Endodermal cell (in vitro differentiated cells): Measurements from ENCODE around the gene SPATA32. TPM values are rescaled to one million over a fixed set of nuclear protein-coding genes. Genes with fewer than 3 reads are reported as not detected.

Source experiments
- DNase-seq: peaks from one replicate; pipeline ENCODE4 v3.0.0-alpha.2; 2017
- H3K27ac ChIP-seq: 2 replicates; pipeline ENCODE4 v1.5.1; 2013; ENCODE audit warnings: mild to moderate bottlenecking, low read depth, low read length, moderate library complexity
- H3K27me3 ChIP-seq: 2 replicates; pipeline ENCODE4 v1.6.1; 2013; ENCODE audit warnings: mild to moderate bottlenecking, low read length, moderate library complexity; ENCODE audit not compliant: insufficient read depth, control insufficient read depth, poor library complexity, severe bottlenecking
- H3K36me3 ChIP-seq: 2 replicates; pipeline ENCODE4 v1.7.0; 2013; ENCODE audit warnings: mild to moderate bottlenecking, low read length, moderate library complexity; ENCODE audit not compliant: control insufficient read depth, insufficient read depth
- H3K4me1 ChIP-seq: one replicate; pipeline ENCODE4 v1.7.0; 2013; ENCODE audit warnings: low read length; ENCODE audit not compliant: control insufficient read depth, insufficient read depth
- H3K4me3 ChIP-seq: 2 replicates; pipeline ENCODE4 v1.5.1; 2013; ENCODE audit warnings: mild to moderate bottlenecking, low read length, moderate library complexity
- H3K9ac ChIP-seq: 2 replicates; pipeline ENCODE4 v1.6.1; 2013; ENCODE audit warnings: mild to moderate bottlenecking, low read length, moderate library complexity; ENCODE audit not compliant: poor library complexity, severe bottlenecking; ENCODE audit errors: extremely low read depth
- H3K9me3 ChIP-seq: 2 replicates; pipeline ENCODE4 v1.6.1; 2013; ENCODE audit warnings: mild to moderate bottlenecking, low read length, moderate library complexity; ENCODE audit not compliant: control insufficient read depth
- H3K27ac Mint-ChIP-seq: 2 replicates; pipeline ENCODE4 v1.8.0; 2020; ENCODE audit warnings: mixed read lengths
- H3K27me3 Mint-ChIP-seq: 2 replicates; pipeline ENCODE4 v1.8.0; 2021; ENCODE audit warnings: mild to moderate bottlenecking, mixed read lengths; ENCODE audit not compliant: insufficient read depth
- H3K36me3 Mint-ChIP-seq: 2 replicates; pipeline ENCODE4 v1.8.0; 2020; ENCODE audit warnings: low read depth, mixed read lengths
- H3K4me1 Mint-ChIP-seq: 2 replicates; pipeline ENCODE4 v1.8.0; 2020; ENCODE audit warnings: mixed read lengths
- H3K4me3 Mint-ChIP-seq: 2 replicates; pipeline ENCODE4 v1.8.0; 2020; ENCODE audit warnings: mild to moderate bottlenecking, moderate library complexity, mixed read lengths
- H3K9me3 Mint-ChIP-seq: 2 replicates; pipeline ENCODE4 v1.8.0; 2020; ENCODE audit warnings: mild to moderate bottlenecking, mixed read lengths
- WGBS, 2 experiments: methylation state at CpG; one replicate each; pipeline versions ENCODE4 v1.1.5 to v1.1.7; 2013; ENCODE audit warnings: missing lambda C conversion rate in 2 of 2, mixed read lengths in 1 of 2; ENCODE audit not compliant: insufficient coverage in 1 of 2, insufficient read length in 1 of 2; 5-methylcytosine and 5-hydroxymethylcytosine counted together
- long read RNA-seq, 4 experiments: library from polyadenylated mRNA in 2 of 4; library from RNA in 1 of 4; library from capped mRNA in 1 of 4; stranded (forward) in 3 of 4; unstranded in 1 of 4; transcript quantifications; one replicate each; pipeline ENCODE4 v2.0.0, GENCODE V29; 2020 to 2021; ENCODE audit warnings: inconsistent platforms in 1 of 4
- polyA plus RNA-seq, 2 experiments: library from polyadenylated mRNA; stranded (reverse); fragments of 50-300 nt; gene quantifications; one replicate each; pipeline ENCODE4 v1.2.3, GENCODE V29; 2013
- total RNA-seq, 2 donors: library from RNA; stranded (reverse); fragmentation: NEBNext Ultra II Directional in 1 of 2; extraction: Animal tissue kit (Norgen Biotek cat#: 25700) in 1 of 2; gene quantifications; 2 replicates in 1 of 2; 3 replicates in 1 of 2; pipeline ENCODE4 v1.2.1, GENCODE V29; 2021
- TF ChIP-seq, protein P1 (sequence below): fragments of 200-600 bp; sonication (generic); conservative IDR thresholded peaks from 2 replicates; pipeline ENCODE4 v1.5.0; 2021; ENCODE audit warnings: antibody characterized with exemption, mild to moderate bottlenecking

Gene SPATA32, protein sequence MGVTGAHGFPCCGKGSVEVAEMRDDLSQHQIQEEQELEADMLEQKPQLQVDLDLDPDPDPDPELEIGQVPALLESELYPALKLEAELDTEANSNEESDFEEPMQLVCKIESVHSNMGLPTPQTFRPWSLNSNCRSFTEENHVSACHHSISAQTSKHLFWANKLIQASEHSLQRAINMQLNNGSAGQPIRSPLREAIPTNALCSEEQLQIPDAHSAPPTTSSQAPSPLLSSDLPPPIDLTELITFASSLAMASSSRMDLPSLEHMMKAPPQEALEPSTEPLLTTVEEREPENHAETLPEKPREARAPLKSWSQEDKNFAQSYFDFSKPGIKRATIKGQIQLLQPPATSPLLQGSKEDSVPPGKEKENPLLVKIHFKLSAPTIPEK
- total RNA-seq = under 1 TPM in 1 of 2 donors, not detected in 1; 0.18 TPM
- polyA plus RNA-seq (2013, experiment 1 of 2) = not detected
- polyA plus RNA-seq (2013, experiment 2 of 2) = not detected
- long read RNA-seq, experiment 1 = 0 reads
- long read RNA-seq, experiment 2 = 0 reads
- long read RNA-seq, experiment 3 = 0 reads
- long read RNA-seq, experiment 4 = 0 reads

DNA sequence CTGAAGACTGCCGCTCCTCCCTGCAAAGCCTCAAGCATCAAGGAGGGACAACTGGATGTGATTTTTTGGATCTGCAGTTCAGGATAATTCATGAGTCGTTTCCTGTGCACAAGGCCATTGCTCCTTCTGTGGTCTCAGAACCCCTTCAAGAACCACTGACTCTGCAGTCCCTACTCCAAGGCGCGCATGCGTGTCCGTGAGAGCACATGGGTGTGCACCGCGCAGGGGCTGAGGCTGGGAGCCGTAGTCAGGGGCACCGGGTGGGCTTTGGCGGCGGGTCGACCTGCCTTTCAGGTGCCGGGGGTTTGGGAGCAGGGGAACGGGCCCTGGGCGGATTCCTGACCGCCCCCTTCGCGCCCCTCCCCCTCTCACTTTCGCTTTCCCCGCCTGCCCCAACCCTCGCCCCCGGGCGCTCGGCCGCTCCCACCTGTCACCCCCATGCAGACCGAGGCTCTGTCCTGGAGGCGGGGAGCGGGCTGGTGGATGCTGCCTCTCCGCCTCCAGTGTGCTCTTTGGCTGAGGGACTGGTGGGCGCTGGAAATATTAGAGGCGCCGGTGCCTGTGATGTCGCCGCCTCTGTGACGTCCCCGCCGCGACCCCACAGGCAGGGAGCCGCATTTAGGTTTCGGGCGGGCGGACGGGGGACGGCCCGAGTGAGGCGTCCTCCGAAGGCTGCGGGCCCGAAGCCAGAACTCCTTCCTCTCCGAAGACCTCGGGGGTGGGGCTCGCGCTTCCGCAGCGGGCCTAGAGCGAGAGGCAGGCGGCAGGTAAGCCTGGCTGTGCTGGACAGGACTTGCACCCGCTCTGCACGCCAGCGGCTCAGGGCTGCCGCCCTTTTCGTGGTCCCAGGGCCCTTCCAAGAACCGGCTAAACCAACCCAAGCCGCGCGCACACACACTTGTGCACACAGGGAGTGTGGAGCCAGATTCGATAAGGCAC, at the start of gene SPATA32:
Gene SPATA32 (minus strand): TSS at position 518 of the 939 bp plus-strand sequence. CDS start 78 bp downstream, at position 440.
- Mint-ChIP-seq H3K27me3 (peaks cover 18% of the 10 kb centered on the region), H3K9me3 (no peaks in the 10 kb centered on the region), H3K4me3 (peak within 1 kb of the TSS; percentile 57), H3K27ac (no peak within 1 kb of the TSS), H3K36me3 (peaks cover 13% of the 10 kb centered on the region), H3K4me1 (peaks cover 10% of the 10 kb centered on the region)
- Histone ChIP-seq H3K4me3 (peak within 1 kb of the TSS; percentile 53), H3K27ac (no peak within 1 kb of the TSS), H3K36me3 (peaks cover 15% of the 10 kb centered on the region), H3K9me3 (no peaks in the 10 kb centered on the region), H3K4me1 (peaks cover 6% of the 10 kb centered on the region), H3K9ac (no peak within 1 kb of the TSS), H3K27me3 (peaks cover 8% of the 10 kb centered on the region)
- 17 to 39% methylated on average over 36 to 68 of the region's 68 CpGs for WGBS, 2 experiments
- peak; percentile 89 for DNase-seq
- TF ChIP-seq, protein P1, sequence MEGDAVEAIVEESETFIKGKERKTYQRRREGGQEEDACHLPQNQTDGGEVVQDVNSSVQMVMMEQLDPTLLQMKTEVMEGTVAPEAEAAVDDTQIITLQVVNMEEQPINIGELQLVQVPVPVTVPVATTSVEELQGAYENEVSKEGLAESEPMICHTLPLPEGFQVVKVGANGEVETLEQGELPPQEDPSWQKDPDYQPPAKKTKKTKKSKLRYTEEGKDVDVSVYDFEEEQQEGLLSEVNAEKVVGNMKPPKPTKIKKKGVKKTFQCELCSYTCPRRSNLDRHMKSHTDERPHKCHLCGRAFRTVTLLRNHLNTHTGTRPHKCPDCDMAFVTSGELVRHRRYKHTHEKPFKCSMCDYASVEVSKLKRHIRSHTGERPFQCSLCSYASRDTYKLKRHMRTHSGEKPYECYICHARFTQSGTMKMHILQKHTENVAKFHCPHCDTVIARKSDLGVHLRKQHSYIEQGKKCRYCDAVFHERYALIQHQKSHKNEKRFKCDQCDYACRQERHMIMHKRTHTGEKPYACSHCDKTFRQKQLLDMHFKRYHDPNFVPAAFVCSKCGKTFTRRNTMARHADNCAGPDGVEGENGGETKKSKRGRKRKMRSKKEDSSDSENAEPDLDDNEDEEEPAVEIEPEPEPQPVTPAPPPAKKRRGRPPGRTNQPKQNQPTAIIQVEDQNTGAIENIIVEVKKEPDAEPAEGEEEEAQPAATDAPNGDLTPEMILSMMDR = no peak

DNA sequence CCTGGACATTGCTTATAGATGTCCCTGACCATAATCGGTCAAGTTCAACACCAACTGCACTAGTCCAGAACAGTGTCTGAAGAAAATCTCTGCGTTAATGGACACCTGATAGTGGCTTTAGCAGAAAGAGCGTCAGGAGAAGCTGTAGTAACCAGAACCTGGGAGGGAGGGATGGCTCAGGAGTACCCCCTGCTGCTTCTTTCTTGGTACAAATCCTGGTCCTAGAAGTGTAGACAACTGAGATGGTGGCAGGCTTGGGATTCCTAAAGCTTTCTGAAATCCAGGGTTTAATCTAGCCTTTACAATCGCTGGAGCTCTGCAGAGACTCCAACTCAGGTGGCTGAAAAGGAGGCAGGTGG, 49.5 kb upstream of the SPATA32 start:
- Histone ChIP-seq H3K9ac (no peak overlapping the region), H3K9me3 (no peaks in the 10 kb centered on the region), H3K27me3 (no peaks in the 10 kb centered on the region), H3K27ac (no peak overlapping the region), H3K36me3 (no peaks in the 10 kb centered on the region), H3K4me3 (no peak overlapping the region), H3K4me1 (peaks cover 3% of the 10 kb centered on the region)
- H3K36me3 Mint-ChIP-seq = peaks cover 9% of the 10 kb centered on the region
- 91 to 96% methylated on average over 4 of the region's 4 CpGs for WGBS, 2 experiments
- H3K27ac Mint-ChIP-seq = no peak overlapping the region
- peak; percentile 46 for DNase-seq
- H3K4me3 Mint-ChIP-seq = no peak overlapping the region
- peaks cover 28% of the 10 kb centered on the region for H3K4me1 Mint-ChIP-seq
- H3K9me3 Mint-ChIP-seq = no peaks in the 10 kb centered on the region
- peaks cover 4% of the 10 kb centered on the region for H3K27me3 Mint-ChIP-seq
- TF ChIP-seq, protein P1 = no peak
